SU-DHL-6 (cell line): ENCODE results near the gene KIF5C.

ENCODE experiments used
- CTCF ChIP-seq: fragments of 200-600 bp; sonication (generic); IDR thresholded peaks from one replicate; pipeline ENCODE4 v1.5.1; 2017; ENCODE audit warnings: antibody characterized with exemption, mild to moderate bottlenecking, low read length, moderate library complexity; ENCODE audit not compliant: insufficient read depth, poor library complexity, severe bottlenecking
- EZH2phosphoT487 ChIP-seq: fragments of 200-600 bp; sonication (generic), shearing (Covaris generic); conservative IDR thresholded peaks from 2 replicates; pipeline ENCODE4 v1.6.1; 2018; ENCODE audit warnings: mild to moderate bottlenecking, antibody characterized with exemption, low read length, moderate library complexity, mixed read lengths

GRCh38 chr2:148917431-148917830, 42.4 kb downstream of the KIF5C start:
- no peak for TF ChIP-seq CTCF
- no peak for TF ChIP-seq EZH2phosphoT487
